Caco-2 (cell line): ENCODE measurements around the gene BRINP3. TPM values are rescaled to one million over a fixed set of nuclear protein-coding genes. Genes with fewer than 3 reads are reported as not detected.

Experiments
- BruUV-seq: library from RNA; stranded (reverse); fragments of 400-500 nt; replicated peaks from 2 replicates; lab custom pipeline; 2021; lab: Mats Ljungman, UMichigan
- CTCF ChIA-PET: fragments of 300-600 bp; sonication (Branson Sonifier 250); formaldehyde crosslinking; loops from one replicate; lab custom pipeline; 2022; ENCODE audit warnings: antibody characterized with exemption; lab: Charles Lee
- POLR2A ChIA-PET: fragments of 300-600 bp; sonication (Branson Sonifier 250); formaldehyde crosslinking; loops from one replicate; lab custom pipeline; 2022; ENCODE audit warnings: antibody characterized with exemption; lab: Charles Lee
- DNase-seq, 2 experiments: peaks; one replicate each; pipeline versions ENCODE4 v3.0.0 to v3.0.0-alpha.2; 2020 to 2022
- H3K27me3 ChIP-seq: replicated peaks from 2 replicates; pipeline ENCODE4 v1.6.0; 2011; ENCODE audit warnings: low read length; ENCODE audit not compliant: control insufficient read depth, insufficient read depth
- H3K36me3 ChIP-seq: 2 replicates; pipeline ENCODE4 v1.5.1; 2011; ENCODE audit warnings: low read length; ENCODE audit not compliant: control insufficient read depth, insufficient read depth
- H3K4me1 ChIP-seq: fragments of 250-450 bp; sonication (Bioruptor Pico); 2 replicates; pipeline ENCODE4 v1.5.1; 2020; ENCODE audit warnings: mild to moderate bottlenecking
- H3K4me3 ChIP-seq: 2 replicates; pipeline ENCODE4 v1.5.1; 2011; ENCODE audit warnings: low read depth, mild to moderate bottlenecking, control low read depth, low read length
- H3K9me3 ChIP-seq: fragments of 250-450 bp; sonication (Bioruptor Pico); 2 replicates; pipeline ENCODE4 v1.5.1; 2020; ENCODE audit warnings: mild to moderate bottlenecking, moderate library complexity
- H3K27ac Mint-ChIP-seq: one replicate; pipeline ENCODE4 v1.8.0; 2022; ENCODE audit warnings: mixed read lengths; ENCODE audit not compliant: unreplicated experiment
- H3K27me3 Mint-ChIP-seq: one replicate; pipeline ENCODE4 v1.8.0; 2022; ENCODE audit warnings: mixed read lengths; ENCODE audit not compliant: insufficient read depth, unreplicated experiment
- H3K36me3 Mint-ChIP-seq: one replicate; pipeline ENCODE4 v1.8.0; 2022; ENCODE audit warnings: mild to moderate bottlenecking, mixed read lengths; ENCODE audit not compliant: insufficient read depth, unreplicated experiment
- H3K4me1 Mint-ChIP-seq: one replicate; pipeline ENCODE4 v1.8.0; 2022; ENCODE audit warnings: low read depth, mixed read lengths; ENCODE audit not compliant: unreplicated experiment
- H3K4me3 Mint-ChIP-seq: one replicate; pipeline ENCODE4 v1.8.0; 2022; ENCODE audit warnings: mild to moderate bottlenecking, moderate library complexity, mixed read lengths; ENCODE audit not compliant: unreplicated experiment
- H3K9me3 Mint-ChIP-seq: one replicate; pipeline ENCODE4 v1.8.0; 2022; ENCODE audit warnings: mixed read lengths; ENCODE audit not compliant: unreplicated experiment
- CTCF ChIP-seq, 2 experiments: fragments of 200-600 bp in 1 of 2; IDR thresholded peaks; 1 replicate in 1 of 2; 2 replicates in 1 of 2; pipeline versions ENCODE4 v1.5.1 to v1.8.0; 2011 to 2022; ENCODE audit warnings: antibody characterized with exemption in 1 of 2, control low read depth in 1 of 2, inconsistent platforms in 1 of 2, low read depth in 1 of 2, low read length in 1 of 2, mild to moderate bottlenecking in 1 of 2, moderate library complexity in 1 of 2; ENCODE audit not compliant: insufficient read depth in 1 of 2, severe bottlenecking in 1 of 2, unreplicated experiment in 1 of 2
- intact Hi-C: fragments of 100-400 bp; cut with micrococcal nuclease; formaldehyde crosslinking; loops from one replicate; pipeline ENCODE4 v1.10.0; 2022; ENCODE audit not compliant: unreplicated experiment
- total RNA-seq: library from RNA; stranded (reverse); gene quantifications from 2 replicates; pipeline ENCODE4 v1.2.3, GENCODE V29; 2022

The BRINP3 gene
- total RNA-seq, 1 experiment from 2014 or later: not detected

GRCh38 chr1:190289897-190290296, 187.8 kb downstream of the BRINP3 start:
- H3K27me3 Mint-ChIP-seq: no peaks in the 10 kb centered on the region

GRCh38 chr1:190286111-190286510, 191.6 kb downstream of the BRINP3 start:
- no peaks in the 10 kb centered on the region for H3K4me1 Mint-ChIP-seq
- H3K27me3 ChIP-seq: no peaks in the 10 kb centered on the region
- ChIA-PET POLR2A (no interaction called here), CTCF (no interaction called here)
- H3K36me3 Mint-ChIP-seq: no peaks in the 10 kb centered on the region
- no peaks in the 10 kb centered on the region for H3K9me3 ChIP-seq
- intact Hi-C loops: no loop called here
- no peak for TF ChIP-seq CTCF (IDR thresholded peaks at IDR 0.05; ENCODE audit: insufficient read depth in 1 of 2, low read depth in 1 of 2, low read length in 1 of 2, severe bottlenecking in 1 of 2, unreplicated experiment in 1 of 2)
- H3K4me3 Mint-ChIP-seq: no peak overlapping the region
- no TSS peak for BruUV-seq
- no peak overlapping the region for H3K27ac Mint-ChIP-seq
- DNase-seq: no peak
- H3K9me3 Mint-ChIP-seq: no peaks in the 10 kb centered on the region
- no peaks in the 10 kb centered on the region for H3K4me1 ChIP-seq
- no peak overlapping the region for H3K4me3 ChIP-seq
- no peaks in the 10 kb centered on the region for H3K36me3 ChIP-seq
- H3K27me3 Mint-ChIP-seq: no peaks in the 10 kb centered on the region

More at GRCh38 chr1:190289897-190290296, 187.8 kb downstream of the BRINP3 start:
- no peak overlapping the region for H3K4me3 Mint-ChIP-seq
- H3K9me3 Mint-ChIP-seq: no peaks in the 10 kb centered on the region
- CTCF ChIA-PET: no interaction called here
- no peaks in the 10 kb centered on the region for H3K4me1 Mint-ChIP-seq
- no peak for DNase-seq
- TF ChIP-seq CTCF (IDR thresholded peaks at IDR 0.05; ENCODE audit: insufficient read depth in 1 of 2, low read depth in 1 of 2, low read length in 1 of 2, severe bottlenecking in 1 of 2, unreplicated experiment in 1 of 2): no peak
- no peaks in the 10 kb centered on the region for H3K4me1 ChIP-seq
- intact Hi-C loops: no loop called here
- no peaks in the 10 kb centered on the region for H3K36me3 ChIP-seq
- no peaks in the 10 kb centered on the region for H3K36me3 Mint-ChIP-seq
- BruUV-seq: no TSS peak
- no peak overlapping the region for H3K27ac Mint-ChIP-seq
- POLR2A ChIA-PET: no interaction called here
- no peaks in the 10 kb centered on the region for H3K27me3 ChIP-seq
- H3K9me3 ChIP-seq: no peaks in the 10 kb centered on the region
- H3K4me3 ChIP-seq: no peak overlapping the region

GRCh38 chr1:190277107-190277506, 200.6 kb downstream of the BRINP3 start:
- no TSS peak for BruUV-seq
- CTCF ChIA-PET: no interaction called here

More at GRCh38 chr1:190277107-190277506, 200.6 kb downstream of the BRINP3 start:
- no peaks in the 10 kb centered on the region for H3K4me1 Mint-ChIP-seq
- H3K27ac Mint-ChIP-seq: no peak overlapping the region
- intact Hi-C loops: no loop called here
- no peak for TF ChIP-seq CTCF (IDR thresholded peaks at IDR 0.05; ENCODE audit: insufficient read depth in 1 of 2, low read depth in 1 of 2, low read length in 1 of 2, severe bottlenecking in 1 of 2, unreplicated experiment in 1 of 2)
- Histone ChIP-seq H3K36me3 (no peaks in the 10 kb centered on the region), H3K4me3 (no peak overlapping the region), H3K4me1 (no peaks in the 10 kb centered on the region), H3K9me3 (no peaks in the 10 kb centered on the region), H3K27me3 (no peaks in the 10 kb centered on the region)
- DNase-seq: no peak
- POLR2A ChIA-PET: no interaction called here
- H3K4me3 Mint-ChIP-seq: no peak overlapping the region
- no peaks in the 10 kb centered on the region for H3K9me3 Mint-ChIP-seq
- no peaks in the 10 kb centered on the region for H3K36me3 Mint-ChIP-seq
- H3K27me3 Mint-ChIP-seq: no peaks in the 10 kb centered on the region
